GM19240 (cell line): ENCODE measurements around the gene KIAA1755.
A peak's percentile ranks its signal among the peaks of the same experiment; 100 is the strongest.

Experiments used
- DNase-seq: peaks from one replicate; pipeline ENCODE4 v3.0.0; 2011; ENCODE audit warnings: low spot score; ENCODE audit not compliant: insufficient read length

Gene KIAA1755

GRCh38 chr20:38167851-38168760, 92.4 kb downstream of the KIAA1755 start:
- no peak for DNase-seq

- no peak for DNase-seq
These were observed 93.1 kb downstream of the KIAA1755 start for GRCh38 chr20:38167328-38167850.

- DNase-seq: no peak
These were observed 93.8 kb downstream of the KIAA1755 start for GRCh38 chr20:38166703-38167233.

- DNase-seq: no peak
These were observed 94.4 kb downstream of the KIAA1755 start for GRCh38 chr20:38165966-38166702.

GRCh38 chr20:38165089-38165965, 95.2 kb downstream of the KIAA1755 start, which contains the start of gene TGM2:
TGM2 (minus strand) TSS chr20:38165270; CDS start chr20:38165198, 72 bp downstream.
- peak; percentile 64 for DNase-seq

GRCh38 chr20:38164624-38165088, 95.9 kb downstream of the KIAA1755 start:
- DNase-seq: no peak

- no peak for DNase-seq
These were observed 96.5 kb downstream of the KIAA1755 start for GRCh38 chr20:38164069-38164468.

GRCh38 chr20:38162878-38163875, 97.4 kb downstream of the KIAA1755 start:
- DNase-seq: no peak

- DNase-seq: no peak
These were observed 98.4 kb downstream of the KIAA1755 start for GRCh38 chr20:38162149-38162548.

GRCh38 chr20:38161412-38161774, 99.1 kb downstream of the KIAA1755 start:
- no peak for DNase-seq
